ENCODE measurements around the gene PRM3. TPM values are rescaled to one million over a fixed set of nuclear protein-coding genes. Genes with fewer than 3 reads are reported as not detected.

PRM3 gene, protein sequence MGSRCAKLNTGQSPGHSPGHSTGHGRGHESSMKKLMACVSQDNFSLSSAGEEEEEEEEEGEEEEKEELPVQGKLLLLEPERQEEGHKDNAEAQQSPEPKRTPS
- not detected in 2 replicates for total RNA-seq

DNA sequence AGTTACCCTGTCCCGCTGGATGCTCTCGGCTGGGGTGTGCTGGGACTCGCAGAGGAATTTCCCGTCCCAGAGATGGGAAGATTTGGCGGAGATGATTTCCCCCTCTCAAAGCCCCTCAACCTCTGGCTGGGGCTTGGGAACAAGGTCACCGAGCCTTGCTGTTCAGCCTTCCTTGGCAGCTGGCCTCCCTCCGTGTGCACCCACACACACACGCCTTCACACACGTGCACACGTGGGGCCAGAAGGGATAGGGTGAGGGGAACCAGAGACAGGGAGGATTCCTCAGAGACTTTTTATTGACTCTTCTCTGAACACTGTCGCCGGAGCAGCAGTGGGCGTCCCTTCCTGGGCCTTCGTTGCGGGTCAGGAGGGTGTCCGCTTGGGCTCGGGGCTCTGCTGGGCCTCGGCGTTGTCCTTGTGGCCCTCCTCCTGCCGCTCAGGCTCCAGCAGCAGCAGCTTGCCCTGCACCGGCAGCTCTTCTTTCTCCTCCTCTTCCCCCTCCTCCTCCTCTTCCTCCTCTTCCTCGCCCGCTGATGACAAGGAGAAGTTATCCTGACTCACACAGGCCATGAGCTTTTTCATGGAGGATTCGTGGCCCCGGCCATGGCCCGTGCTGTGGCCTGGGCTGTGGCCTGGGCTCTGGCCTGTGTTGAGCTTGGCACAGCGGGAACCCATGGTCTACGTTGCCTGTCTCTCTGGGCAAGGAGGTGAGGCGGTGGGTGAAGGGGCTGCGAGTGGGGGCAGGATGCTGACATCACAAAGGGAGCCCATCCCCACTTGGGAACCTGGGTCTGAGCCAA is at the start of gene PRM3:
Gene PRM3, minus strand, starts transcription at position 709 of the 800 bp plus-strand sequence. Its CDS starts 34 bp downstream, at position 675.

DNA sequence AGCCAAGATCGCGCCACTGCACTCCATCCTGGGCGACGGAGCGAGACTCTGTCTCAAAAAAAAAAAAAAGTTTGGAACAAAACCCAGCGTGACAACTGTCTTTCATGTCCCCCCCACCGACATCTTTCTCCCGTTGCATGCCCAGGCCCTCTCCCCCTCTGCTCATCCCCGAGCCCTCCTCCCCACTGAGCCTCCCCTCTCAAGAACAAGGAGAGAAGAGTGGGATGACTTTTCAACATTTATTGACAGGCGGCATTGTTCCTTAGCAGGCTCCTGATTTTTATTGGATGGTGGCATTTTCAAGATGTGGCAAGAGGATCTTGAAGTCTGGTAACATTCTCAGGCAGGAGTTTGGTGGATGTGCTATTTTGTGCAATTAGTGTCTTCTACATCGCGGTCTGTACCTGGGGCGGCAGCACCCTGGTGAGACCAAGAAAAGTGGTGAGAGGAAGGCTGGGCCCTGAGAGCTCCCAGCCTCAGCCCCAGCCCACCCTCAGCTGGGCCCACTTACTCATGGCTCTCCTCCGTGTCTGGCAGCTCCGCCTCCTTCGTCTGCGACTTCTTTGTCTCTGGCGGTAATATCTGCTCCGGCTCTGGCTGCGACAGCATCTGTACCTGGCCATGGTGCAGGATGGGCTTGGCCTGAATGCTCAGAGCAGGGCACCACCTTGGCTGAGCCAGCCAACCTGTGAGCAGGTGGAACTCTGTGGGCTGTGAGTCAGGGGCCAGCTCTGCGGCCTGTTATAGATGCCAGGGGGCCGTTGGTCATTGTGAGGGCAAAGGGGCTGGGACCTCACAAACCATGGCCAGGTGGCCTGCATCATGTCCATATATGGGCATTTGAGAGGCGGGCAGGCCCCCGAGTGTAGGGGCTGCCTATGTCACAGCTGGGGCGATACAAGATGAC is 7.4 kb upstream of the PRM3 start, which contains the start of gene PRM1:
Gene PRM1, minus strand, starts transcription at position 715 of the 907 bp plus-strand sequence. Its CDS starts 92 bp downstream, at position 623.

DNA sequence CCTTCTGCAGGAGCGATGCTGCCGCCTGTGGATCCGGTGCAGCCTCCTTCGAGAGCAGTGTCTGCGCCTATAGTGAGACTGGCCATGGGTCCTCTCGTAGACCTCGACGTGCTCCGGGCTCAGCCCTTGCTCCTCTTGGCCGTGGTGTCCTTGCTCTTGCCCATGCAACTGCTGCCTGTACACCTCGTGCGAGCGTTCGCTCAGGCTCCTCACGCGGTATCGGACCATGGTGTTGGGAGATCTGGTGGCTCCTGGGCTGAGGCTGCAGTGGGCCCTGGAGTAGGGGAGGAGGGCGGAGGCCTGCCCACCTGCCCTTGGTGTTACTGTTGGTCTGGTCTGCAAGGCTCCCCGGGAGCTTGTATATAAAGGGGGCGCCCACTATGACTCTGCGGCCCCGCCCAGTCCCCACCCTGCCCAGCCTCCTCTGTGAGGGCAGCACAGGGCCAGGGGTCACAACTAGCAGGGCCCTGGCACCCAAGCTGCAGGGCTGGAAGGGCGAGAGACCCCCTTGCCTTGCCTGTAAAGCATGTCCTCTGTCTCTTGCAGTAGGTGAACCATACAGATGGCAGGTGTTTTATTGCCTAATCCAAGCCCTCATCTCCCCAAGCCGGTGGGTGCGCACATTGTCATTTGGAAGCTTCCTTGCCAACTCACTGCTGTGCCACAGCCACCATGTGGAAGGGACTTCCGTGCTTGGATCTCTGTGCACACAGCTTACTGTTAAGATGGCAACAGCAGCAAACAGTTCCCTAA is 2.9 kb upstream of the PRM3 start, which contains the start of gene PRM2:
Gene PRM2, minus strand, starts transcription at position 338 of the 753 bp plus-strand sequence. Its CDS starts 110 bp downstream, at position 228.

DNA sequence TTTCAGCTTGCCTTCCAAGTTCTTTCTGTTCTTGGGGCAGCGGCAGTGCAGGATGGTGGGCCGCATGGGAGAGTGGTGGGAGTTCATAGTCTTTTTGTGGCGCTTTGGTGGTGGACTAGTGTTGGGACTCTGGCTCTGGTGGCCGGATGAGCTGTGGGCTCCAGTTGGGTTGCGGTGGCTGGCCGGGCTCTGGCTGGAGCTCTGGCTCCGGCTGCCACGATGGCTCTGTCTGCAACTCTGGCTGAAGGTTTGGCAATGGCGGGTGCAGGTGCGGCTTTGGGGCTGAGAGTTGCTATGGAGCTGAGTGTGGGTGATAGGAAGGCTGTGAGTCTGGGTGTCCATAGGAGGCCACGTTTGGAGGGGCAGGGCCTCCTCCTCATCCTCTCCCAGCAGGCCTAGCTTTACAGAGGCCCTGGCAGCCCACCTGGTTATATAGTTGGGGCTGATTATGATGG is 4.5 kb downstream of the PRM3 start, which contains the start of gene TNP2:
Gene TNP2, minus strand, starts transcription at position 405 of the 455 bp plus-strand sequence. Its CDS starts 63 bp downstream, at position 342.

DNA sequence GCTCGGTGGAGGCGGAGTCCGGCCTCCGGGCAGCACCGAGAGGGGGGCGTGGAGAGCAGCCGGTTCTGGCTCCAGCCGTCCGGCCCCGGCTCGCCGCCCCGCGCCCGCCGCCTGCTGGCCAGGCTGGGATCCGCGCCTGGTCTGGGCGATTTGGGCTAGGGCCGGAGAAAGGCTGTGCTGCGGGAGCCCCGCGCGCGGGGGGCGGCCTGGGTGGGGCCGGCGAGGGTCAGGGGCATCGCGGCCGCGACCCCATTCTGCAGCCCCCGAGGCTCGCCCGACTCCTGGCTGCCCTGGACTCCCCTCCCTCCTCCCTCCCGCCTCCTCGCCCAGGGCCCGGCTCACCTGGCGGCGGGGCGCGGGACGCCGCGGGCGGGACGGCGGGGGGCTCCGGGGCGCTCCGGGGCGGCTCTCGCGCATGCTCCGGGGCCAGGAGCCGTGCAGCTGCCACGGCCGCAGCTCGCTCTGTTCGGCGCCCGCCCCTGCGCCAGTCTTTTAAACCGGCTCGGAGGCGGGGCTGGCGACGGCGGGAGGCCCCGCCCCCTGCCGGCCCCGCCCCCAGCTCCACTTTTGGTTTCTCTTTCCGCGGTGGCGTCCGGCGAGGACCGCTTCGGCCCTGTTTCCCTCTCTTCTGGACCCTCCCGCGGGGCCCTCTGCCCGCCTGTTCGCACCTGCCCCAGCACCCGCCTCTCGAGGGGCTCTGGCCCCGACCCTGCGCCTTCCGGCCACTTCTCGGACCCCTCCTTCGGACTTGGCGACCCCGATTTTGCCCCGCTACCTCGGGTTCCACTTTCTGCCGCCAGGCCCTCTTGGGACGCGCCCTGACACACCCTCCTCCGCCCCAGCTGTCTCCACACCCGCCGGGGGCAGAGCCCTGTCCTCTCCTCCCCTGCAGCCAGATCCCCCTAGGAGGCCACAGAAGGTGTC is 17.4 kb downstream of the PRM3 start, which contains the start of gene SOCS1:
Gene SOCS1, minus strand, starts transcription at position 468 of the 924 bp plus-strand sequence. CDS start 726 bp downstream, outside the sequence.

Other genes starting within 250 kb of the PRM3 start
- gene SOCS1, start 17.4 kb downstream of the PRM3 start, total RNA-seq: 0.54 and 10.5 TPM in 2 replicates
- gene TNP2, start 4.3 kb downstream of the PRM3 start, total RNA-seq: not detected in 2 replicates
- not detected in 2 replicates for gene PRM2, start 2.9 kb upstream of the PRM3 start, total RNA-seq
- gene PRM1, start 7.7 kb upstream of the PRM3 start, total RNA-seq: not detected in 2 replicates
- 3.4 and 9.4 TPM in 2 replicates for gene RMI2, start 71.8 kb upstream of the PRM3 start, total RNA-seq

Data from cardiac atrium fibroblast (primary cell).